ENCODE results near the gene CHRM3. TPM values are rescaled to one million over a fixed set of nuclear protein-coding genes. Genes with fewer than 3 reads are reported as not detected.

The CHRM3 gene
- total RNA-seq, 2 experiments from 2014 or later: not detected

DNA sequence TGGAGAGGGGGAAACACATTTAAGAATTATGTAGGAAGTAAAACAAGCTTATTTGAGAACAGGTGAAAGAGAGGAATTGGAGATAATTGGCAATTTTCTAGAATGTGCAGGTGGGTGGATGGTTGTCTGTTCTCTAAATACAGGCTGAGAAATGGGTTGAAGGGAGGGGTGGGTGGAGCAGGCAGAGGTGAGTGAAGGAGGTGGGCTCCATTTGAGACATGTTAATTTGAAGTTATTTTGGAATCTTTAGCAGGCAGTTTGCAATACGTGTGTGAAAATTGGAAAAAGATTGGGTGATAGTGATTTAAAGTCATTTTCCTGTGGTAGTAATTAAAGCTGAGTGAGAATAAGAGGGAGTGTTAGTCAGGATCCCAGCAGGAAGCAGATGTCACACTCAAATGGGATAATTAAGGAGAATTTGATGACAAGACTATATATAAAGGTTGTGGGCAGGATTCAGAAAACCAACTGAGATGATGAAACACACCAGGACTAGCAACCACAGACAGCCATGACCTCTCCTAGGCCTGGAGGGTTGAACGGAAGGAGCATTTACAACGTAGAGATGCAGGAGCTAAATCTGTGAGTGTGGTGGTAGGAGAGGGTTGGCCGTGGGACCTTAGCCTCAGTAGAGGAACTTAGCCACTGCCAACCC, 40.6 kb downstream of the CHRM3 start:
- POLR2A ChIA-PET: no interaction called here
- H3K4me1 Mint-ChIP-seq: no peaks in the 10 kb centered on the region
- no peak overlapping the region for H3K4me3 Mint-ChIP-seq
- no peak overlapping the region for H3K27ac Mint-ChIP-seq
- no peaks in the 10 kb centered on the region for H3K27me3 Mint-ChIP-seq
- CTCF ChIA-PET: no interaction called here
- H3K9me3 Mint-ChIP-seq: no peaks in the 10 kb centered on the region
- DNase-seq: no peak
- no peaks in the 10 kb centered on the region for H3K36me3 Mint-ChIP-seq (ENCODE audit: low read depth)

GRCh38 chr1:239427712-239428111, 41.3 kb downstream of the CHRM3 start:
- ChIA-PET CTCF (no interaction called here), POLR2A (no interaction called here)
- no peak overlapping the region for H3K27ac Mint-ChIP-seq
- no peak overlapping the region for H3K4me3 Mint-ChIP-seq
- no peaks in the 10 kb centered on the region for H3K36me3 Mint-ChIP-seq (ENCODE audit: low read depth)
- H3K9me3 Mint-ChIP-seq: no peaks in the 10 kb centered on the region
- no peaks in the 10 kb centered on the region for H3K27me3 Mint-ChIP-seq
- H3K4me1 Mint-ChIP-seq: no peaks in the 10 kb centered on the region
- DNase-seq: no peak

GRCh38 chr1:239428120-239428710, 41.8 kb downstream of the CHRM3 start:
- H3K9me3 Mint-ChIP-seq: no peaks in the 10 kb centered on the region
- H3K36me3 Mint-ChIP-seq (ENCODE audit: low read depth): no peaks in the 10 kb centered on the region
- no peak overlapping the region for H3K27ac Mint-ChIP-seq
- no peaks in the 10 kb centered on the region for H3K4me1 Mint-ChIP-seq
- H3K27me3 Mint-ChIP-seq: no peaks in the 10 kb centered on the region
- no peak for DNase-seq
- POLR2A ChIA-PET: no interaction called here
- no peak overlapping the region for H3K4me3 Mint-ChIP-seq
- CTCF ChIA-PET: no interaction called here

DNA sequence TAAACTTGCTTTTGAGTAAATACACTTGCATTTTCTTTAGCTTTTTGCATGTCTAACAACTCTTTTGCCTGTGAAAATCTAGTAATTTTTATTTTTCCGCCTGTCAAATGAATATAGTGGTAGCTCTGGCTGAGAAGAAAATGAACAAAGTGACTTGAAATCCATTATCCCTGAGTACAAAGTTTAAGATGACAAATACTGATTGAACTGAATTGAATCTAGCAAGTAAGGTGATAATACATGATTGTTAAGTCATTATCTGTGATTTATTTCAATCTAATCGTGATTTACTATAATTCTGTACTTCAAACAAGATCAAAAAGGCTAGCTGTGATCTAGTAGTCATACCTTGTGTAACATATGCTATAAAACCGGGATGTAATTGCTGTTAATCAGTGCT, 42.8 kb downstream of the CHRM3 start:
- H3K27ac Mint-ChIP-seq: no peak overlapping the region
- H3K4me3 Mint-ChIP-seq: no peak overlapping the region
- H3K9me3 Mint-ChIP-seq: no peaks in the 10 kb centered on the region
- ChIA-PET POLR2A (no interaction called here), CTCF (no interaction called here)
- no peaks in the 10 kb centered on the region for H3K27me3 Mint-ChIP-seq
- no peaks in the 10 kb centered on the region for H3K36me3 Mint-ChIP-seq (ENCODE audit: low read depth)
- DNase-seq: no peak
- H3K4me1 Mint-ChIP-seq: no peaks in the 10 kb centered on the region

- no peak for DNase-seq
- no peak overlapping the region for H3K27ac Mint-ChIP-seq
- H3K4me3 Mint-ChIP-seq: no peak overlapping the region
- CTCF ChIA-PET: no interaction called here
- H3K9me3 Mint-ChIP-seq: no peaks in the 10 kb centered on the region
- H3K4me1 Mint-ChIP-seq: no peaks in the 10 kb centered on the region
- POLR2A ChIA-PET: no interaction called here
- H3K36me3 Mint-ChIP-seq (ENCODE audit: low read depth): no peaks in the 10 kb centered on the region
- no peaks in the 10 kb centered on the region for H3K27me3 Mint-ChIP-seq
Observed at GRCh38 chr1:239432255-239432654, 45.9 kb downstream of the CHRM3 start.

GRCh38 chr1:239434181-239434580, 47.8 kb downstream of the CHRM3 start:
- ChIA-PET POLR2A (no interaction called here), CTCF (no interaction called here)
- Mint-ChIP-seq H3K36me3 (ENCODE audit: low read depth) (no peaks in the 10 kb centered on the region), H3K27me3 (no peaks in the 10 kb centered on the region), H3K9me3 (no peaks in the 10 kb centered on the region), H3K4me3 (no peak overlapping the region), H3K4me1 (no peaks in the 10 kb centered on the region), H3K27ac (no peak overlapping the region)
- no peak for DNase-seq

Data from activated CD4-positive, alpha-beta memory T cell treated with anti-CD3 and anti-CD28 coated beads, Interleukin-2, amount 10 ng/mL, durations not matched to agents 7 days and 5 days (primary cell).